Measurements from ENCODE around the gene HYI. TPM values are rescaled to one million over a fixed set of nuclear protein-coding genes. Genes with fewer than 3 reads are reported as not detected.
A peak's percentile ranks its signal among the peaks of the same experiment; 100 is the strongest.

The HYI gene
- total RNA-seq, 3 donors from 2014 or later: 66.6 to 79.3 (median 70.1) TPM

DNA sequence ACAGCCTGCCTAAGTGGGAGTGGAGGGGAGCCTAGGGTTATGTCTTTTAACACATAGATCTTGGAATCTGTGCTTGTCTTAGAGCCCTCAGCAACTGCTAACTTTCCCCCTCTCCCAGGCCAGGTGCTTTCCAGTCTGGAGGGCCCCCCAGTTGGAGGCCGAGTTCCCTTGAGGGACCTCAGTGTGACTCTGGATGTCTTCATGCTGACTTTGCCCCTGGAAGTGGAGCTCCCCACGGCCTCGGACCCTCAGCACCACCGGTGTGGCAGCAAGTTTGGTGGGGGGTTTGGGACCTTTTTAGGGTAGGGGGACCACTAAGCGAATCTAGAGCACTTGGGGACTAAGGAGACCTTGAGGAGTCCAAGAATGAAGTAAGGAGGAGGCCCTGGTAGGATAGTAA, 22.9 kb downstream of the HYI start:
- Histone ChIP-seq H3K36me3 (peaks cover 24% of the 10 kb centered on the region), H3K4me1 (no peaks in the 10 kb centered on the region), H3K27ac (no peak overlapping the region), H3K27me3 (no peaks in the 10 kb centered on the region), H3K4me3 (no peak overlapping the region), H3K9me3 (no peaks in the 10 kb centered on the region)
- DNase-seq (ENCODE audit: low spot score in 2 of 2): peak in 1 of 2 donors; percentile 34
- TF ChIP-seq, protein P1, sequence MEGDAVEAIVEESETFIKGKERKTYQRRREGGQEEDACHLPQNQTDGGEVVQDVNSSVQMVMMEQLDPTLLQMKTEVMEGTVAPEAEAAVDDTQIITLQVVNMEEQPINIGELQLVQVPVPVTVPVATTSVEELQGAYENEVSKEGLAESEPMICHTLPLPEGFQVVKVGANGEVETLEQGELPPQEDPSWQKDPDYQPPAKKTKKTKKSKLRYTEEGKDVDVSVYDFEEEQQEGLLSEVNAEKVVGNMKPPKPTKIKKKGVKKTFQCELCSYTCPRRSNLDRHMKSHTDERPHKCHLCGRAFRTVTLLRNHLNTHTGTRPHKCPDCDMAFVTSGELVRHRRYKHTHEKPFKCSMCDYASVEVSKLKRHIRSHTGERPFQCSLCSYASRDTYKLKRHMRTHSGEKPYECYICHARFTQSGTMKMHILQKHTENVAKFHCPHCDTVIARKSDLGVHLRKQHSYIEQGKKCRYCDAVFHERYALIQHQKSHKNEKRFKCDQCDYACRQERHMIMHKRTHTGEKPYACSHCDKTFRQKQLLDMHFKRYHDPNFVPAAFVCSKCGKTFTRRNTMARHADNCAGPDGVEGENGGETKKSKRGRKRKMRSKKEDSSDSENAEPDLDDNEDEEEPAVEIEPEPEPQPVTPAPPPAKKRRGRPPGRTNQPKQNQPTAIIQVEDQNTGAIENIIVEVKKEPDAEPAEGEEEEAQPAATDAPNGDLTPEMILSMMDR (IDR thresholded peaks at IDR 0.05): no peak
- no peak for TF ChIP-seq POLR2A (IDR thresholded peaks at IDR 0.05)
- intact Hi-C loops (cut with DNase I; ENCODE audit: low total_unique reads): no loop called here

DNA sequence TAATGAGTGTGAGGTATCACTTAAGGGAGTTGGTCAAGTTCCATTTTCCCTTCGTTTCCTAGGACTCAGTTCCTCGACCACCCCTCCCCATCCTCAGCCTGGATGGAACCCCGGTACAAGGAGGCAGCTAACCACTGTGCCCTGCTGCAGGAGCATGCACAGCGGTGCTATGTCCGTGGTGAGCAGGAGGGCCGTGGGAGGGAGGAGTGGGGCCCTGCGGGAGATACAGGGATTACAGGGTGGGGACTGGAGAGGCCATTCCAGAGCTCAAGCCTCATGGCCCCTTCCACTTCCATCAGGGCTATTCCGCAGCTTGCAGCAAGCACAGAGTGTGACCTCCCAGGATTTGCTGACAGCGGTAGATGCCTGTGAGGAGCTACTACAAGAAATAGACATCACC, 25.8 kb downstream of the HYI start:
- TF ChIP-seq, protein P1 (IDR thresholded peaks at IDR 0.05): no peak
- TF ChIP-seq POLR2A (IDR thresholded peaks at IDR 0.05) (no peak), POLR2AphosphoS5 (IDR thresholded peaks at IDR 0.05) (no peak)
- intact Hi-C loops (cut with DNase I; ENCODE audit: low total_unique reads): no loop called here
- H3K4me3 ChIP-seq: no peak overlapping the region
- no peak for DNase-seq (ENCODE audit: low spot score in 2 of 2)
- H3K9me3 ChIP-seq: no peaks in the 10 kb centered on the region
- H3K27ac ChIP-seq: no peak overlapping the region
- H3K27me3 ChIP-seq: no peaks in the 10 kb centered on the region
- no peaks in the 10 kb centered on the region for H3K4me1 ChIP-seq
- peaks cover 35% of the 10 kb centered on the region for H3K36me3 ChIP-seq

DNA sequence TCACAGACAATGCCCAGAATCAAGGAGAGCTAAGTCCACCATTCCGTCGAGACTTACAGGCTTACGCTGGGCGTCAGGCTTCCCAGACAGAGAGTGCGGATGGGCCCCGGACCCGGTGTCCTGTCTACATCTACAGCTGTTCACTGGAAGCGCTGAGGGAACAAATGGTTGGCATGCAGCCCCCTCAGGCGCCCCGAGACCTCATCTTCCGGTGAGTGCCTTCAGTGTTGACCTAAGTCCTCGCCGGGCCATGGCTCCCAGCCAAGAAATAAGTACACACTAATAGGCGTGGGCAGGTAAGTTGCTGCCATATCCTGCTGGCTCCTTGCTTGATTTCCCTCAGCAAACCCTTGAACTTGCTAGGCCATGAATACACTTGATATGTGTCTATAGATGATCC, 26.2 kb downstream of the HYI start:
- Histone ChIP-seq H3K27ac (no peak overlapping the region), H3K36me3 (peaks cover 35% of the 10 kb centered on the region), H3K4me1 (no peaks in the 10 kb centered on the region), H3K9me3 (no peaks in the 10 kb centered on the region), H3K4me3 (no peak overlapping the region), H3K27me3 (no peaks in the 10 kb centered on the region)
- intact Hi-C loops (cut with DNase I; ENCODE audit: low total_unique reads): no loop called here
- TF ChIP-seq POLR2A (IDR thresholded peaks at IDR 0.05) (no peak), POLR2AphosphoS5 (IDR thresholded peaks at IDR 0.05) (no peak)
- TF ChIP-seq, protein P1 (IDR thresholded peaks at IDR 0.05): no peak
- DNase-seq (ENCODE audit: low spot score in 2 of 2): peak in 1 of 2 donors; percentile 66

DNA sequence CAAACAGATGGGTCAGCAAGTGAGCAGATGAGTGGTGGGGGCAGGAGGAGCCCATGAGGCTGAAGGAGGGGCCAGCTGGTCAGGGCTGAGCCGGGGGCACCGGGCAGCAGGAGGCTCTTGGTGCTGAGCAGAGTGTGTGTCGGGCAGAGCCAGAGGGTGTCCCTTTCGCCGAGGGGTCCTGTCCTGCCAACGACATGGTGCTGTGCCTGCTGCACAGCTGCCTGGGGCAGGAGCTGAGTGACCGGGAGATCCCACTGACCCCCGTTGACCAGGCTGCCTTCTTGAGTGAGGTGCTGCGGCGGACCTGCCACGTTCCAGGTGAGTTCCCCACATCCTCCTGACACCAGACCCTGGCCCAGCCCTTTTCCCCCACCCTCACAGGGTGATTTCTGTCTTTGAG, 27.5 kb downstream of the HYI start:
- intact Hi-C loops (cut with DNase I; ENCODE audit: low total_unique reads): no loop called here
- H3K36me3 ChIP-seq: peaks cover 42% of the 10 kb centered on the region
- no peaks in the 10 kb centered on the region for H3K9me3 ChIP-seq
- DNase-seq (ENCODE audit: low spot score in 2 of 2): peak in 1 of 2 donors; percentile 46
- TF ChIP-seq POLR2A (IDR thresholded peaks at IDR 0.05): no peak
- TF ChIP-seq, protein P1 (IDR thresholded peaks at IDR 0.05): no peak
- TF ChIP-seq POLR2AphosphoS5 (IDR thresholded peaks at IDR 0.05): no peak
- no peak overlapping the region for H3K4me3 ChIP-seq
- no peaks in the 10 kb centered on the region for H3K27me3 ChIP-seq
- H3K27ac ChIP-seq: no peak overlapping the region
- no peaks in the 10 kb centered on the region for H3K4me1 ChIP-seq

DNA sequence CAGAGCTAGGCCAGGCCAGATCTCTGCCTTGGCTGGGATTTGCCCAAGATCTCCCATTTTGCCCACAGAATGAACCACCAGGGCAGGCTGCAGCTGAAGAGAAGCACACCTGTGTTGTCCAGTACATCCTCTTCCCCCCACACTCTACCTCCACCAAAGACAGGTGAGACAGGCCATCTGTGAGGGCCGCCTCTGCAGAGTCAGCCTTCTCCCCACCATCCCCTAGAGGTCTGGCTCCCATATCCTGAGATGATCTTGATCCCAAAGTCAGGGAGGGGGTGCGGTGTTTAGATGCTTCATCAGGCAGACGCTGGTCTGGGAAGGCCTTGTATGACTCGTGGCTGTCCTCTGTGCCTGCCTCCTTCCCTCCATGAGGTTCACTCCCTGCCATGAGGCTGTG, 28.7 kb downstream of the HYI start:
- no peaks in the 10 kb centered on the region for H3K9me3 ChIP-seq
- DNase-seq (ENCODE audit: low spot score in 2 of 2): peak in 1 of 2 donors; percentile 28
- no peak overlapping the region for H3K27ac ChIP-seq
- H3K4me3 ChIP-seq: no peak overlapping the region
- TF ChIP-seq POLR2A (IDR thresholded peaks at IDR 0.05): no peak
- TF ChIP-seq, protein P1 (IDR thresholded peaks at IDR 0.05): no peak
- H3K27me3 ChIP-seq: no peaks in the 10 kb centered on the region
- intact Hi-C loops (cut with DNase I; ENCODE audit: low total_unique reads): no loop called here
- peaks cover 46% of the 10 kb centered on the region for H3K36me3 ChIP-seq
- H3K4me1 ChIP-seq: no peaks in the 10 kb centered on the region
